GM13977 (cell line): ENCODE measurements around the gene RNF208.

Experiments used
- DNase-seq: peaks from one replicate; pipeline ENCODE4 v3.0.0; 2012; ENCODE audit warnings: low spot score
- in situ Hi-C: fragments of 300-500 bp; cut with MboI; formaldehyde crosslinking; loops from one replicate; pipeline ENCODE4 v1.12.0; 2022; ENCODE audit warnings: low sequenced_read_pairs, low pct_unique_long_range_greater_than_20kb, mixed read lengths, inconsistent platforms; ENCODE audit not compliant: unreplicated experiment
- TF ChIP-seq, protein P1 (sequence below): IDR thresholded peaks from 2 replicates; pipeline ENCODE4 v1.5.1; 2012; ENCODE audit warnings: mild to moderate bottlenecking, control low read depth; ENCODE audit not compliant: insufficient read depth; ENCODE audit errors: extremely low read depth, missing control alignments

RNF208 gene

DNA sequence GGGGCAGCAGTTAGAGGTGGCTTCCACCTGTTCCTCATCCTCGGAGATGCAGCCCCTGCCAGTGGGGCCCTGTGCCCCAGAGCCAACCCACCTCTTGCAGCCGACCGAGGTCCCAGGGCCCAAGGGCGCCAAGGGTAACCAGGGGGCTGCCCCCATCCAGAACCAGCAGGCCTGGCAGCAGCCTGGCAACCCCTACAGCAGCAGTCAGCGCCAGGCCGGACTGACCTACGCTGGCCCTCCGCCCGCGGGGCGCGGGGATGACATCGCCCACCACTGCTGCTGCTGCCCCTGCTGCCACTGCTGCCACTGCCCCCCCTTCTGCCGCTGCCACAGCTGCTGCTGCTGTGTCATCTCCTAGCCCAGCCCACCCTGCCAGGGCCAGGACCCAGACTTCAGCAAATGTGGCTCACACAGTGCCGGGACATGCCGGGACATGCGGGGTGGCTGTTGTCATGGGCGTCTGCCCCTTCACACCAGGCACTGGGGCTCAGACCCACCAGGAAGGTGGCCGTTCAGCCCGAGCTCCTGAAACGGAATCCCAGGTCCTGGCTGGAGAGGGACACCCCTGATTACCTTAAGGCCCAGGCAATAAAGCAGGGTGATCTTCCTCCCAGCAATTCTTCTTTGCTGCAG, 3.8 kb upstream of the RNF208 start:
- DNase-seq: no peak
- in situ Hi-C loops: loop anchor here (10.0 kb wide), 1 partner anchor 101 kb away; no protein-coding TSS in a partner anchor
- TF ChIP-seq, protein P1, sequence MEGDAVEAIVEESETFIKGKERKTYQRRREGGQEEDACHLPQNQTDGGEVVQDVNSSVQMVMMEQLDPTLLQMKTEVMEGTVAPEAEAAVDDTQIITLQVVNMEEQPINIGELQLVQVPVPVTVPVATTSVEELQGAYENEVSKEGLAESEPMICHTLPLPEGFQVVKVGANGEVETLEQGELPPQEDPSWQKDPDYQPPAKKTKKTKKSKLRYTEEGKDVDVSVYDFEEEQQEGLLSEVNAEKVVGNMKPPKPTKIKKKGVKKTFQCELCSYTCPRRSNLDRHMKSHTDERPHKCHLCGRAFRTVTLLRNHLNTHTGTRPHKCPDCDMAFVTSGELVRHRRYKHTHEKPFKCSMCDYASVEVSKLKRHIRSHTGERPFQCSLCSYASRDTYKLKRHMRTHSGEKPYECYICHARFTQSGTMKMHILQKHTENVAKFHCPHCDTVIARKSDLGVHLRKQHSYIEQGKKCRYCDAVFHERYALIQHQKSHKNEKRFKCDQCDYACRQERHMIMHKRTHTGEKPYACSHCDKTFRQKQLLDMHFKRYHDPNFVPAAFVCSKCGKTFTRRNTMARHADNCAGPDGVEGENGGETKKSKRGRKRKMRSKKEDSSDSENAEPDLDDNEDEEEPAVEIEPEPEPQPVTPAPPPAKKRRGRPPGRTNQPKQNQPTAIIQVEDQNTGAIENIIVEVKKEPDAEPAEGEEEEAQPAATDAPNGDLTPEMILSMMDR: no peak

DNA sequence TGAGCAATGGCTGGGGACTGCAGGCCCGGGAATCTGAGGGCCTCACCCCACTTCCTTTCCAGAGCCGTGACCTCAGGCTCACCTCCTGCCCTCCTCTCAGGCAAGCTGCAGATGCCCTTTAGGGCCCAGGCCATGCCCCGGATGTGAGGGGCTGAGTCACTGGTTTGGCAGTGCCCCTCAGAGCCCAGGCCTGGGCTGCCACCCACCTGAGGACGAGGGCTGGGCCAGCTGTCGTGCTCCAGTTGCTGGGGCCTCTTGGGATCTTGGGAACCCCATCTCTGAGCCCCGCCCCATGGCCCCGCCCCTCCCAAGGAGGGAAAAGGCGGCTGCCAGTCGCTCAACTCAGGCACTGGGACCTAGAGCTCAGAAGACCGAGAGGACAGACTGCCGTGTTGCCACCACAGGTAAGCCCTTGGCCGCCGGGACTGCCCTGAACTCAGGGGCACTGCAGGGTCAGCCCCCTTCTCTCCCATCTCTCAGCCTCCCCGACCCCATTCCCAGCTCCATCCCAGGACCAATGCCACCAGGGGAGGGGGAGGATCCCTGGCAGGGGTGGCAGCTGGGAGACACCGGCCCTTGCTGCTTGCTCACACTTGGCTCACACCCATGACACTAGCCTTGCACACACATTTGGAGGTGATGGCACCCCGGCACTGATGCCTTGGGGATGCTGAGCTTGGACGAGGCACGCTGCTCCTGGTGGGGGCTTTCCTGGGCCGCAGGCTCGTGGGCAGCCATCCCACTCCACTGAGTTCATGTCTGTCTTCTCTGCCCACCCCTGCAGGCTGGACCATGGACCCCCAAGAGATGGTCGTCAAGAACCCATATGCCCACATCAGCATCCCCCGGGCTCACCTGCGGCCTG, 3.0 kb upstream of the RNF208 start, which contains the start of gene CYSRT1:
CYSRT1 (plus strand) TSS at position 345 of the 865 bp plus-strand sequence; CDS start at position 793, 448 bp downstream.
- DNase-seq: no peak
- TF ChIP-seq, protein P1: no peak
- in situ Hi-C loops: loop anchor here (10.0 kb wide), 1 partner anchor 100 kb away; no protein-coding TSS in a partner anchor

DNA sequence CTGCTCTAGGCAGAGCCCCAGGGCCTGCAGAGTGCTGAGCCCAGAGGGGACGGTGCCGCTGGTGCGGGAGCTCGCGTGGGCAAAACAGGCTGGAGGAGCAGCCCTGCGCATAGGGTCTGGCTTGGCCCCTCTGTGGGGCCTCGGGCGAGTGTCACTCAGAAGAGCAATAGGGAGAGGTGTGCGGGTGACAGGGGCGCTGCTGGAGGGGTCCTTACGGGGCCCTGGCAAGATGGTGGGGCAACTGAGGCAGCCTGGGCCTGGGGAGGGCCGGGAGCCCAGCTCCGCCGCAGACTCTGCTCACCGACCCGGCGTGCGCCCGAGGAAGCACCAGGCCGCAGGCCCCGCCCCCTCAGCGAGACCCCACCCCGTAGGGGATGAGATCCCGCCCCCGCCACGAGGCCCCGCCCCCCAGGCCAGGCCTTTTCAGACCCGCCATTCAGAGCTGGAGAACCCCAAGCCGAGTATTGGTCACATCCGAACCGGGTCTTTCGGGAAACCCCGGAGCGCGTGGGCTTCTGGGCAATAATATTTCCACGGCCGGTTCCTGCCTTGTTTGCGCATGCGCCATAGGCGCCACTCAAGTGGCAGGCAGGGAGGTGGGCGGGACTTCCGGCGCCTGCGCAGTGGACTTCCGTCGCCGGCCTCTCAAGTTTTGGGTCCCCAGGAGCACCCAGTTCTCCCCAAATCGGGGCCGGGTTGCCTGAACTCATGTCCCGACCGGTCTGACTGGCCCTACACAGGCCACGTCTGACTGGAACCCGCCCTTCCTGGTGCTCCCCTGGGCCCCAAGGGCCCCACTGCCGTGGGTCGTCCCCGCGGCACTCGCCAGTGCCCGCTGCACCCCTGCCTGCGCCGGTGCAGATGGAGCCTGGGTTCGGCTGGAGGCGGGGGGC, 1.3 kb upstream of the RNF208 start:
- peak; percentile 100 for DNase-seq
- TF ChIP-seq, protein P1: no peak
- in situ Hi-C loops: loop anchor here (10.0 kb wide), 1 partner anchor 99 kb away; no protein-coding TSS in a partner anchor

DNA sequence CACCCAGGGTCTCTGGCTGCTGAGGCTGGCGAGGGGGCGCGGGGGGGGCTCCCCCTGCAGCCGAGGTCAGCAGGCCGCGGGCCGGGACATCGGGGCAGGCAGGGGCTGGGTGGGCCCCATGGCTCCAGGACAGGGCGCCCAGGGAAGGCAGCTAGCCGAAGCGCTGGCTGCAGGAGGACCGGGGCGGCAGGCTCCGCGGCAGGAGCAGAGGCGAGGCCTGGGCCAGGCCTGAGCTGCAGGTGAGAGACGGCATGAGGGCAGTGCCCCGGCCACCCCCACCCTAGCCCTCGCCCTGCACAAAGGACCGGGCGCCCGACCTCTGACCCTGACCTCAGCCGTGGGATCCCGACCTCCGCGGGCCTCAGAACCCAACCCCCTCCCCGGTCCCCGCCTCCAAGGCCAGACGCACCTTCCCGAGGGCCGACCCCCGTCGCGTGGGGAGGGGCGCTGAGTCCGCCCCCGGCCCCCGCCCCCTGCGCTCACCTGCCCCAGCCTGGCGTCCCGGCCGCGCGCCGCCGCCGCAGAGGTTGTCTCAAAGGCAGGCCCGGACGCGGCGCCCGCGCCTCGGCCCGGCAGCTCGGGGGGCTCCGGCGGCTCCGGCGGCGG, 431 bp downstream of the RNF208 start:
- no peak for DNase-seq
- TF ChIP-seq, protein P1: no peak
- in situ Hi-C loops: loop anchor here (10.0 kb wide), 1 partner anchor 97 kb away; no protein-coding TSS in a partner anchor

DNA sequence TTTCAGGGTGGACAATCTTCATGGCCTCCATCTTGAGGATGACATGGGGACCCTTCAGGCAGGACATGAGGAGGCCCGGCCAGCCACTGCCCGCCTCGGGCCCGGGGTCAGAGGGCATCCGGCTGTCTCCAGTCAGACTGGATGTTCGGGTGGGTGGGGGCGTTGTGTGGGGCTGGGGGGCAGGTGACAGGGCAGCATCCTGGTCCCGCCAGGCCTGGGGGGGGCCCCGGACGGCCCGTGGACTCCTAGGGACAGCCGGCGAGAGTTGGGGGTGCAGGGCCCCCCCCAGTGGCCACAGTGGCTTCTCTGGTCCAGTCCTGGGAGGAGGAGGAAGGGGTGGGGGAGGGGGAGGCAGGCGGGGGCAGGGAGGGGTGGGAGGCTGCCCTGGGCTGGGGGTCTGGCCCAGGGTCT, 940 bp downstream of the RNF208 start:
- no peak for DNase-seq
- TF ChIP-seq, protein P1: no peak
- in situ Hi-C loops: loop anchor here (10.0 kb wide), 1 partner anchor 96 kb away; no protein-coding TSS in a partner anchor
